SKM-1 (cell line): ENCODE results near the gene NKX6-1.

Experiments used
- DNase-seq: peaks from one replicate; lab custom pipeline; 2025; ENCODE audit not compliant: unreplicated experiment; lab: John Stamatoyannopoulos, UW

The NKX6-1 gene

GRCh38 chr4:84498935-84499623 is at the start of gene NKX6-1:
Gene NKX6-1 (minus strand): TSS chr4:84499292. CDS start chr4:84498228, 1,064 bp downstream.
- peak; percentile 74 for DNase-seq

- DNase-seq = no peak
Observed at GRCh38 chr4:84547211-84547610, 48.1 kb upstream of the NKX6-1 start.

- no peak for DNase-seq
Observed at GRCh38 chr4:84545093-84545492, 46.0 kb upstream of the NKX6-1 start.

GRCh38 chr4:84535901-84536300 is 36.8 kb upstream of the NKX6-1 start:
- no peak for DNase-seq

GRCh38 chr4:84531689-84532088 is 32.6 kb upstream of the NKX6-1 start:
- DNase-seq = no peak

GRCh38 chr4:84530871-84531270 is 31.8 kb upstream of the NKX6-1 start:
- DNase-seq = no peak

- no peak for DNase-seq
Observed at GRCh38 chr4:84530454-84530853, 31.4 kb upstream of the NKX6-1 start.

GRCh38 chr4:84529169-84529751 is 30.2 kb upstream of the NKX6-1 start:
- peak; percentile 22 for DNase-seq

- no peak for DNase-seq
Observed at GRCh38 chr4:84527391-84527790, 28.3 kb upstream of the NKX6-1 start.

- DNase-seq = no peak
Observed at GRCh38 chr4:84515075-84515474, 16.0 kb upstream of the NKX6-1 start.

- no peak for DNase-seq
Observed at GRCh38 chr4:84512277-84512676, 13.2 kb upstream of the NKX6-1 start.

GRCh38 chr4:84511703-84512102 is 12.6 kb upstream of the NKX6-1 start:
- no peak for DNase-seq

GRCh38 chr4:84507941-84508340 is 8.8 kb upstream of the NKX6-1 start:
- DNase-seq = no peak

- no peak for DNase-seq
Observed at GRCh38 chr4:84504821-84505220, 5.7 kb upstream of the NKX6-1 start.

GRCh38 chr4:84503495-84504437 is 4.7 kb upstream of the NKX6-1 start:
- DNase-seq = peak; percentile 47

GRCh38 chr4:84502955-84503373 is 3.9 kb upstream of the NKX6-1 start:
- no peak for DNase-seq

GRCh38 chr4:84502333-84502954 is 3.4 kb upstream of the NKX6-1 start:
- DNase-seq = no peak

- DNase-seq = no peak
Observed at GRCh38 chr4:84501721-84502267, 2.7 kb upstream of the NKX6-1 start.

- no peak for DNase-seq
Observed at GRCh38 chr4:84501202-84501503, 2.1 kb upstream of the NKX6-1 start.

GRCh38 chr4:84500386-84501201 is 1.5 kb upstream of the NKX6-1 start:
- DNase-seq = no peak
